HepG2 (cell line): ENCODE measurements around the gene KIAA0232. TPM values are rescaled to one million over a fixed set of nuclear protein-coding genes. Genes with fewer than 3 reads are reported as not detected.
A peak's percentile ranks its signal among the peaks of the same experiment; 100 is the strongest.

ENCODE experiments used
- ARNT2 ChIP-seq: sonication (generic); formaldehyde crosslinking; IDR thresholded peaks from 2 replicates; pipeline ENCODE4 v1.8.0; 2022; ENCODE audit warnings: mild to moderate bottlenecking, low read depth, missing genetic modification reagents, moderate library complexity
- HOXD1 ChIP-seq: sonication (generic); formaldehyde crosslinking; IDR thresholded peaks from 2 replicates; pipeline ENCODE4 v1.5.0; 2020; ENCODE audit warnings: missing genetic modification reagents
- MAX ChIP-seq: IDR thresholded peaks from 2 replicates; pipeline ENCODE4 v1.6.1; 2012; ENCODE audit warnings: inconsistent platforms
- MTA1 ChIP-seq: sonication (generic); formaldehyde crosslinking; IDR thresholded peaks from 2 replicates; pipeline ENCODE4 v1.4.0; 2020; ENCODE audit warnings: missing genetic modification reagents, mild to moderate bottlenecking, borderline replicate concordance
- NFE2 ChIP-seq: sonication (generic); formaldehyde crosslinking; IDR thresholded peaks from 2 replicates; pipeline ENCODE4 v1.4.0; 2020; ENCODE audit warnings: missing genetic modification reagents
- PHF21A ChIP-seq: sonication (generic); formaldehyde crosslinking; IDR thresholded peaks from 2 replicates; pipeline ENCODE4 v1.5.0; 2020; ENCODE audit warnings: mild to moderate bottlenecking, missing genetic modification reagents
- POGK ChIP-seq: sonication (generic); formaldehyde crosslinking; conservative IDR thresholded peaks from 2 replicates; pipeline ENCODE4 v1.8.0; 2022; ENCODE audit warnings: mild to moderate bottlenecking, moderate library complexity, missing genetic modification reagents
- REPIN1 ChIP-seq: sonication (generic); formaldehyde crosslinking; IDR thresholded peaks from 2 replicates; pipeline ENCODE4 v1.8.0; 2022; ENCODE audit warnings: missing genetic modification reagents, low read depth, mild to moderate bottlenecking, borderline replicate concordance
- RFX5 ChIP-seq: IDR thresholded peaks from 2 replicates; pipeline ENCODE4 v1.6.1; 2011; ENCODE audit warnings: low read depth, low read length, improper control_type of control experiment
- RXRA ChIP-seq: sonication (generic); formaldehyde crosslinking; IDR thresholded peaks from 2 replicates; pipeline ENCODE4 v1.5.1; 2020; ENCODE audit warnings: missing genetic modification reagents
- SIN3A ChIP-seq: IDR thresholded peaks from 2 replicates; pipeline ENCODE4 v1.6.1; 2011; ENCODE audit warnings: low read depth, mild to moderate bottlenecking, control low read depth, low read length, borderline replicate concordance
- SOX6 ChIP-seq, 2 experiments: fragments of 450-650 bp in 1 of 2; sonication (generic) in 1 of 2; formaldehyde crosslinking in 1 of 2; IDR thresholded peaks; 2 replicates each; pipeline versions ENCODE4 v1.4.0 to v1.6.1; 2017 to 2020; ENCODE audit warnings: antibody characterized with exemption in 1 of 2, mild to moderate bottlenecking in 1 of 2, missing genetic modification reagents in 1 of 2
- THRA ChIP-seq: sonication (generic); formaldehyde crosslinking; IDR thresholded peaks from 2 replicates; pipeline ENCODE4 v1.4.0; 2020; ENCODE audit warnings: missing genetic modification reagents, borderline replicate concordance
- ZFX ChIP-seq: sonication (generic); formaldehyde crosslinking; IDR thresholded peaks from 2 replicates; pipeline ENCODE4 v1.4.0; 2020; ENCODE audit warnings: mild to moderate bottlenecking, low read depth, missing genetic modification reagents, moderate library complexity
- ZNF430 ChIP-seq: sonication (generic); formaldehyde crosslinking; IDR thresholded peaks from 2 replicates; pipeline ENCODE4 v1.9.0; 2021; ENCODE audit warnings: mild to moderate bottlenecking, missing genetic modification reagents
- ZNF878 ChIP-seq: sonication (generic); formaldehyde crosslinking; IDR thresholded peaks from 2 replicates; pipeline ENCODE4 v1.8.1; 2023; ENCODE audit warnings: mild to moderate bottlenecking, missing genetic modification reagents, moderate library complexity
- polyA plus RNA-seq, 8 experiments: library from polyadenylated mRNA; depleted of rRNA in 3 of 8; stranded (reverse) in 7 of 8; unstranded in 1 of 8; fragments of >200 nt; fragmentation: Illumina TruSeq in 4 of 8; extraction: Trizol in 4 of 8; gene quantifications; 2 replicates each; pipeline versions ENCODE4 v1.2.1 to v1.2.3, GENCODE V29; 2011 to 2016; ENCODE audit warnings: low read depth in 4 of 8, missing spikeins in 1 of 8, mixed read lengths in 1 of 8; ENCODE audit not compliant: insufficient read depth in 1 of 8
- total RNA-seq, 5 experiments: library from RNA; depleted of rRNA; stranded (reverse); fragments of >200 nt; fragmentation: Illumina TruSeq; extraction: Trizol; gene quantifications; 2 replicates each; pipeline ENCODE4 v1.2.3, GENCODE V29; 2016; ENCODE audit warnings: low read depth in 1 of 5
- TF ChIP-seq, protein P1 (sequence below): sonication (generic); formaldehyde crosslinking; IDR thresholded peaks from 2 replicates; pipeline ENCODE4 v1.4.0; 2020; ENCODE audit warnings: low read depth, missing genetic modification reagents
- TF ChIP-seq, protein P2 (sequence below): sonication (generic); formaldehyde crosslinking; IDR thresholded peaks from 2 replicates; pipeline ENCODE4 v1.9.0; 2022; ENCODE audit warnings: missing genetic modification reagents, mild to moderate bottlenecking, borderline replicate concordance

The KIAA0232 gene
- total and polyA plus RNA-seq, 2 of the 13 experiments (the other 11 are each of a cell fraction or from before 2014, with no cell fraction given): 7.8 to 17.1 TPM

DNA sequence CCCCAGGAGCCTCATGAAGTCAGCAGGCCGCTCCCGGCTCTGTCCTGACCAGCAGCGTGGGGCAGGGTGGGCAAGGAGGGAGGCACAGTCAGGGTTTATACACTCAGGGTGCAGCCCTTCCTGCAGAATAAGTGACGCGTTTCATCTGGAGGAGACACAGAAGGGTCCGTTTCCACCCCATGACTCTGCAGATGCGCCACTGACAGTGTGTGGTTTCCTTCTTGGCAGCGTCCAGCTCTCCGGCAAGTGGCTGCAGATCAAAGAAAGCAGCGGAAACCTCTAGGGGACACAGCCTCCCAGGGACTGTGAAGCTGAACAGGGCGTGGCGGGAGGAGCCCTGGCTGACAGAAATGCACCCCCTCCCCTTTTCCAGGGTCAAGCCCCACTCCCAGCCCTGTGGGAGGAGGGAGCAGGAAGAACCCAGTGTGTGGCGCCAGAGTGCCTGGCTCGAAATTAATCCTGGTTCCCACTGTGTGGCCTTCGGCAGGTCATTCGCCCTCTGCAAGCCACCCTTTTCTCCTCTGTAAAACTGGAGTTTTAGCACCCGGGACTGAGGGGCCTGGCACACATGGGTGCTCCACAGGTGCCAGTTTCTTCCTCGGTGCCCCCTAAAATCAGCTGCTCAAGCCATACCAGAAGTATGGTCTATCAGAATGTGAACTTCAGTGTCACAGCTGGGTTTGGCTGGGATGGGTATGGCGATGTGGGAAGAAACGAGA lies 109.8 kb downstream of the KIAA0232 start (continued):
- peak; percentile 70; the same call in 1 of the 2 replicates for TF ChIP-seq ZFX (CRISPR knock-in tag)
- TF ChIP-seq ZNF878 (CRISPR knock-in tag): 0 out of 2 replicates have a peak, but pooled peaks have one; percentile 22
- TF ChIP-seq SOX6 (IDR thresholded peaks at IDR 0.05): no peak
- TF ChIP-seq SOX6 (CRISPR knock-in tag; IDR thresholded peaks at IDR 0.05): peak; percentile 77
- 0 out of 2 replicates have a peak, but pooled peaks have one; percentile 32 for TF ChIP-seq SIN3A
- peak; percentile 26 for TF ChIP-seq NFE2
- TF ChIP-seq, protein P1, sequence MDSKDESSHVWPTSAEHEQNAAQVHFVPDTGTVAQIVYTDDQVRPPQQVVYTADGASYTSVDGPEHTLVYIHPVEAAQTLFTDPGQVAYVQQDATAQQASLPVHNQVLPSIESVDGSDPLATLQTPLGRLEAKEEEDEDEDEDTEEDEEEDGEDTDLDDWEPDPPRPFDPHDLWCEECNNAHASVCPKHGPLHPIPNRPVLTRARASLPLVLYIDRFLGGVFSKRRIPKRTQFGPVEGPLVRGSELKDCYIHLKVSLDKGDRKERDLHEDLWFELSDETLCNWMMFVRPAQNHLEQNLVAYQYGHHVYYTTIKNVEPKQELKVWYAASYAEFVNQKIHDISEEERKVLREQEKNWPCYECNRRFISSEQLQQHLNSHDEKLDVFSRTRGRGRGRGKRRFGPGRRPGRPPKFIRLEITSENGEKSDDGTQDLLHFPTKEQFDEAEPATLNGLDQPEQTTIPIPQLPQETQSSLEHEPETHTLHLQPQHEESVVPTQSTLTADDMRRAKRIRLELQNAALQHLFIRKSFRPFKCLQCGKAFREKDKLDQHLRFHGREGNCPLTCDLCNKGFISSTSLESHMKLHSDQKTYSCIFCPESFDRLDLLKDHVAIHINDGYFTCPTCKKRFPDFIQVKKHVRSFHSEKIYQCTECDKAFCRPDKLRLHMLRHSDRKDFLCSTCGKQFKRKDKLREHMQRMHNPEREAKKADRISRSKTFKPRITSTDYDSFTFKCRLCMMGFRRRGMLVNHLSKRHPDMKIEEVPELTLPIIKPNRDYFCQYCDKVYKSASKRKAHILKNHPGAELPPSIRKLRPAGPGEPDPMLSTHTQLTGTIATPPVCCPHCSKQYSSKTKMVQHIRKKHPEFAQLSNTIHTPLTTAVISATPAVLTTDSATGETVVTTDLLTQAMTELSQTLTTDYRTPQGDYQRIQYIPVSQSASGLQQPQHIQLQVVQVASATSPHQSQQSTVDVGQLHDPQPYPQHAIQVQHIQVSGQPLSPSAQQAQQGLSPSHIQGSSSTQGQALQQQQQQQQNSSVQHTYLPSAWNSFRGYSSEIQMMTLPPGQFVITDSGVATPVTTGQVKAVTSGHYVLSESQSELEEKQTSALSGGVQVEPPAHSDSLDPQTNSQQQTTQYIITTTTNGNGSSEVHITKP: peak; percentile 84
- TF ChIP-seq POGK (CRISPR knock-in tag): 0 out of 2 replicates have a peak, but pooled peaks have one; percentile 29
- peak; percentile 21; the same call in 1 of the 2 replicates for TF ChIP-seq MAX
- peak; percentile 88 for TF ChIP-seq RXRA (CRISPR knock-in tag)
- TF ChIP-seq, protein P2, sequence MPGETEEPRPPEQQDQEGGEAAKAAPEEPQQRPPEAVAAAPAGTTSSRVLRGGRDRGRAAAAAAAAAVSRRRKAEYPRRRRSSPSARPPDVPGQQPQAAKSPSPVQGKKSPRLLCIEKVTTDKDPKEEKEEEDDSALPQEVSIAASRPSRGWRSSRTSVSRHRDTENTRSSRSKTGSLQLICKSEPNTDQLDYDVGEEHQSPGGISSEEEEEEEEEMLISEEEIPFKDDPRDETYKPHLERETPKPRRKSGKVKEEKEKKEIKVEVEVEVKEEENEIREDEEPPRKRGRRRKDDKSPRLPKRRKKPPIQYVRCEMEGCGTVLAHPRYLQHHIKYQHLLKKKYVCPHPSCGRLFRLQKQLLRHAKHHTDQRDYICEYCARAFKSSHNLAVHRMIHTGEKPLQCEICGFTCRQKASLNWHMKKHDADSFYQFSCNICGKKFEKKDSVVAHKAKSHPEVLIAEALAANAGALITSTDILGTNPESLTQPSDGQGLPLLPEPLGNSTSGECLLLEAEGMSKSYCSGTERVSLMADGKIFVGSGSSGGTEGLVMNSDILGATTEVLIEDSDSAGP (CRISPR knock-in tag): peak; percentile 71; the same call in 1 of the 2 replicates
- peak; percentile 67; the same call in 1 of the 2 replicates for TF ChIP-seq THRA
- 0 out of 2 replicates have a peak, but pooled peaks have one; percentile 56 for TF ChIP-seq ARNT2
- TF ChIP-seq HOXD1 (CRISPR knock-in tag): no peak
- peak; percentile 90; the same call in 1 of the 2 replicates for TF ChIP-seq MTA1 (CRISPR knock-in tag)
- peak; percentile 54 for TF ChIP-seq REPIN1 (CRISPR knock-in tag)
- 0 out of 2 replicates have a peak, but pooled peaks have one; percentile 30 for TF ChIP-seq RFX5
- TF ChIP-seq ZNF430 (CRISPR knock-in tag): 0 out of 2 replicates have a peak, but pooled peaks have one; percentile 27
- peak; percentile 85 for TF ChIP-seq PHF21A (CRISPR knock-in tag)
